HCT116 (cell line): ENCODE data around the gene TAGLN. TPM values are rescaled to one million over a fixed set of nuclear protein-coding genes. Genes with fewer than 3 reads are reported as not detected.

Experiments used
- ATAC-seq: fragments of 200-7000 bp; cut with Tn5 transposase; 2 replicates; pipeline ENCODE4 v1.9.1; 2020; ENCODE audit warnings: mild to moderate bottlenecking, moderate library complexity
- BruUV-seq: library from RNA; stranded (reverse); fragments of 400-500 nt; replicated peaks from 2 replicates; lab custom pipeline; 2021; lab: Mats Ljungman, UMichigan
- CTCF ChIA-PET: fragments of 300-600 bp; sonication (Branson Sonifier 250); formaldehyde crosslinking; loops from one replicate; lab custom pipeline; 2021; ENCODE audit warnings: antibody characterized with exemption; lab: Charles Lee
- POLR2A ChIA-PET: fragments of 300-600, 350-600 bp; sonication (Branson Sonifier 250); formaldehyde crosslinking; loops from one replicate; lab custom pipeline; 2021; ENCODE audit warnings: antibody characterized with exemption; lab: Charles Lee
- RAD21 ChIA-PET, 2 experiments: fragments of 300-600 bp; sonication (Branson Sonifier 250); formaldehyde crosslinking; loops; one replicate each; lab custom pipeline; 2023; ENCODE audit warnings: low total read pairs in 2 of 2; ENCODE audit not compliant: uncharacterized antibody in 2 of 2, unreplicated experiment in 2 of 2, low non-redundant PET in 1 of 2; lab: Charles Lee
- DNase-seq: peaks from one replicate; pipeline ENCODE4 v3.0.0-alpha.2; 2010; ENCODE audit warnings: low read depth, low spot score
- H2AFZ ChIP-seq: fragments of 200-600 bp; shearing (Covaris generic), sonication (generic); 2 replicates; pipeline ENCODE4 v1.6.1; 2017; ENCODE audit warnings: low read depth, mixed run types, mixed read lengths, antibody characterized with exemption, low read length; ENCODE audit not compliant: poor library complexity, severe bottlenecking
- H3K27ac ChIP-seq: 2 replicates; pipeline ENCODE4 v1.5.1; 2012; ENCODE audit warnings: low read depth, low read length
- H3K27me3 ChIP-seq: fragments of 200-600 bp; sonication (generic); 2 replicates; pipeline ENCODE4 v1.6.1; 2016; ENCODE audit warnings: mixed run types, low read length, mixed read lengths; ENCODE audit not compliant: insufficient read depth
- H3K36me3 ChIP-seq, 2 experiments: fragments of 200-500 bp in 1 of 2; fragments of 200-600 bp in 1 of 2; sonication (Bioruptor generic) in 1 of 2; sonication (generic) in 1 of 2; 2 replicates each; pipeline versions ENCODE4 v1.5.1 to v1.6.1; 2014 to 2016; ENCODE audit warnings: low read length in 2 of 2, inconsistent platforms in 1 of 2, mixed read lengths in 1 of 2, mixed run types in 1 of 2; ENCODE audit not compliant: insufficient read depth in 2 of 2, control insufficient read depth in 1 of 2
- H3K4me1 ChIP-seq, 2 experiments: fragments of 200-600 bp in 1 of 2; sonication (generic) in 1 of 2; 2 replicates each; pipeline versions ENCODE4 v1.5.1 to v1.6.1; 2012 to 2017; ENCODE audit warnings: low read length in 2 of 2, inconsistent platforms in 1 of 2, mild to moderate bottlenecking in 1 of 2, mixed read lengths in 1 of 2, mixed run types in 1 of 2, moderate library complexity in 1 of 2; ENCODE audit not compliant: insufficient read depth in 2 of 2, control insufficient read depth in 1 of 2
- H3K4me2 ChIP-seq: fragments of 200-600 bp; sonication (generic); 2 replicates; pipeline ENCODE4 v1.6.1; 2017; ENCODE audit warnings: mixed run types, low read length, mixed read lengths
- H3K4me3 ChIP-seq, 2 experiments: fragments of 200-600 bp in 1 of 2; sonication (generic) in 1 of 2; replicated peaks in 1 of 2; 2 replicates each; pipeline ENCODE4 v1.5.1; 2011 to 2016; ENCODE audit warnings: low read length in 2 of 2, control low read depth in 1 of 2, low read depth in 1 of 2, mild to moderate bottlenecking in 1 of 2, mixed read lengths in 1 of 2, mixed run types in 1 of 2
- H3K79me2 ChIP-seq: fragments of 200-600 bp; sonication (generic); 2 replicates; pipeline ENCODE4 v1.6.1; 2017; ENCODE audit warnings: mild to moderate bottlenecking, mixed run types, low read length, moderate library complexity, mixed read lengths; ENCODE audit not compliant: insufficient read depth
- H3K9ac ChIP-seq: fragments of 200-600 bp; sonication (generic); 2 replicates; pipeline ENCODE4 v1.6.1; 2016; ENCODE audit warnings: low read length, mixed read lengths
- H3K9me2 ChIP-seq: fragments of 200-600 bp; sonication (generic), shearing (Covaris generic); 2 replicates; pipeline ENCODE4 v1.6.1; 2017; ENCODE audit warnings: mixed run types, mild to moderate bottlenecking, moderate library complexity; ENCODE audit not compliant: insufficient read depth
- H3K9me3 ChIP-seq, 2 experiments: fragments of 200-500 bp in 1 of 2; fragments of 200-600 bp in 1 of 2; sonication (Bioruptor generic) in 1 of 2; sonication (generic) in 1 of 2; 2 replicates each; pipeline ENCODE4 v1.6.1; 2014 to 2017; ENCODE audit warnings: low read length in 2 of 2, mixed read lengths in 2 of 2, inconsistent platforms in 1 of 2, low read depth in 1 of 2, mild to moderate bottlenecking in 1 of 2, mixed run types in 1 of 2, moderate library complexity in 1 of 2; ENCODE audit not compliant: control insufficient read depth in 1 of 2, insufficient read depth in 1 of 2
- H4K20me1 ChIP-seq: fragments of 200-600 bp; sonication (generic), shearing (Covaris generic); 2 replicates; pipeline ENCODE4 v1.6.1; 2017; ENCODE audit warnings: mixed run types, mild to moderate bottlenecking, moderate library complexity; ENCODE audit not compliant: insufficient read depth
- CBX3 ChIP-seq: IDR thresholded peaks from 2 replicates; pipeline ENCODE4 v1.6.1; 2012; ENCODE audit warnings: low read depth
- CEBPB ChIP-seq: IDR thresholded peaks from 2 replicates; pipeline ENCODE4 v1.6.1; 2012; ENCODE audit warnings: low read depth
- CTCF ChIP-seq, 3 experiments: fragments of 200-600 bp in 1 of 3; sonication (generic) in 1 of 3; IDR thresholded peaks in 2 of 3; conservative IDR thresholded peaks in 1 of 3; 2 replicates each; pipeline ENCODE4 v1.5.1; 2012 to 2017; ENCODE audit warnings: low read depth in 2 of 3, low read length in 2 of 3, antibody characterized with exemption in 1 of 3, borderline replicate concordance in 1 of 3, control low read depth in 1 of 3, mild to moderate bottlenecking in 1 of 3, mixed read lengths in 1 of 3, mixed run types in 1 of 3, moderate library complexity in 1 of 3; ENCODE audit not compliant: insufficient read depth in 1 of 3
- EGR1 ChIP-seq: IDR thresholded peaks from 2 replicates; pipeline ENCODE4 v1.6.1; 2012; ENCODE audit warnings: low read depth
- ELF1 ChIP-seq: IDR thresholded peaks from 2 replicates; pipeline ENCODE4 v1.6.1; 2012; ENCODE audit warnings: low read depth, borderline replicate concordance
- EZH2 ChIP-seq: fragments of 200-600 bp; sonication (generic); IDR thresholded peaks from 2 replicates; pipeline ENCODE4 v1.6.1; 2017; ENCODE audit warnings: antibody characterized with exemption, mixed run types
- EZH2phosphoT487 ChIP-seq: fragments of 200-600 bp; IDR thresholded peaks from 2 replicates; pipeline ENCODE4 v1.6.1; 2018; ENCODE audit warnings: antibody characterized with exemption, borderline replicate concordance
- JUND ChIP-seq: IDR thresholded peaks from 2 replicates; pipeline ENCODE4 v1.6.1; 2012
- POLR2A ChIP-seq: IDR thresholded peaks from 2 replicates; pipeline ENCODE4 v1.7.0; 2011; ENCODE audit warnings: borderline replicate concordance; ENCODE audit not compliant: insufficient read depth, insufficient read length; ENCODE audit errors: extremely low read depth
- RAD21 ChIP-seq: IDR thresholded peaks from 2 replicates; pipeline ENCODE4 v1.6.1; 2012; ENCODE audit warnings: low read depth, mild to moderate bottlenecking
- REST ChIP-seq: IDR thresholded peaks from 2 replicates; pipeline ENCODE4 v1.6.1; 2012; ENCODE audit warnings: low read depth
- SP1 ChIP-seq: IDR thresholded peaks from 2 replicates; pipeline ENCODE4 v1.6.1; 2012; ENCODE audit warnings: low read depth
- SRF ChIP-seq: IDR thresholded peaks from 2 replicates; pipeline ENCODE4 v1.6.1; 2012; ENCODE audit warnings: low read depth
- TCF7L2 ChIP-seq: IDR thresholded peaks from 2 replicates; pipeline ENCODE4 v1.7.0; 2011; ENCODE audit warnings: borderline replicate concordance, inconsistent platforms; ENCODE audit not compliant: insufficient read depth, insufficient read length; ENCODE audit errors: extremely low read depth
- YY1 ChIP-seq: IDR thresholded peaks from 2 replicates; pipeline ENCODE4 v1.6.1; 2011; ENCODE audit warnings: low read length, low read depth, moderate library complexity, mild to moderate bottlenecking; ENCODE audit not compliant: insufficient replicate concordance; ENCODE audit errors: extremely low read depth
- ZBTB33 ChIP-seq: IDR thresholded peaks from 2 replicates; pipeline ENCODE4 v1.6.1; 2011; ENCODE audit warnings: mild to moderate bottlenecking, low read length, moderate library complexity; ENCODE audit not compliant: insufficient replicate concordance; ENCODE audit errors: extremely low read depth
- intact Hi-C: fragments of 100-400 bp; cut with micrococcal nuclease; formaldehyde crosslinking; loops from 2 replicates; pipeline ENCODE4 v1.10.0; 2022
- total RNA-seq: library from RNA; stranded (reverse); gene quantifications from one replicate; pipeline ENCODE4 v1.2.1, GENCODE V29; 2021; ENCODE audit not compliant: unreplicated experiment

The TAGLN gene
- total RNA-seq, 1 experiment from 2014 or later: 10.0 TPM

- H2AFZ ChIP-seq: no peak overlapping the region
- H3K4me3 ChIP-seq: no peak overlapping the region
- ATAC-seq (no peak), DNase-seq (no peak)
- TF ChIP-seq TCF7L2 (no peak), EZH2phosphoT487 (no peak), CBX3 (no peak), POLR2A (no peak), EZH2 (no peak), REST (no peak), ZBTB33 (no peak), SRF (no peak), CTCF (IDR thresholded peaks at IDR 0.05 in 2 of 3, conservative IDR thresholded peaks at IDR 0.05 in 1 of 3; ENCODE audit: borderline replicate concordance in 1 of 3, insufficient read depth in 1 of 3, low read depth in 2 of 3, low read length in 2 of 3) (no peak), JUND (no peak), CEBPB (no peak), SP1 (no peak), YY1 (no peak), RAD21 (no peak), ELF1 (no peak), EGR1 (no peak)
- no peaks in the 10 kb centered on the region for H4K20me1 ChIP-seq
- H3K9me3 ChIP-seq: no peaks in the 10 kb centered on the region
- no peaks in the 10 kb centered on the region for H3K79me2 ChIP-seq
- no TSS peak for BruUV-seq
- ChIA-PET POLR2A (no interaction called here), RAD21 (no interaction called here), CTCF (no interaction called here)
- no peaks in the 10 kb centered on the region for H3K9me2 ChIP-seq
- no peak overlapping the region for H3K27ac ChIP-seq
- H3K4me1 ChIP-seq: peaks cover 13 to 26% of the 10 kb centered on the region in 2 experiments
- H3K9ac ChIP-seq: no peak overlapping the region
- H3K4me2 ChIP-seq: no peak overlapping the region
- intact Hi-C loops: no loop called here
- no peaks in the 10 kb centered on the region for H3K27me3 ChIP-seq
- H3K36me3 ChIP-seq: no peaks in the 10 kb centered on the region
These were observed 3.4 kb upstream of the TAGLN start for GRCh38 chr11:117195761-117196160.
